ENCODE results near the gene SCP2. TPM values are rescaled to one million over a fixed set of nuclear protein-coding genes. Genes with fewer than 3 reads are reported as not detected.

Gene SCP2
- polyA plus RNA-seq, 2 donors: 112 to 158 TPM

DNA sequence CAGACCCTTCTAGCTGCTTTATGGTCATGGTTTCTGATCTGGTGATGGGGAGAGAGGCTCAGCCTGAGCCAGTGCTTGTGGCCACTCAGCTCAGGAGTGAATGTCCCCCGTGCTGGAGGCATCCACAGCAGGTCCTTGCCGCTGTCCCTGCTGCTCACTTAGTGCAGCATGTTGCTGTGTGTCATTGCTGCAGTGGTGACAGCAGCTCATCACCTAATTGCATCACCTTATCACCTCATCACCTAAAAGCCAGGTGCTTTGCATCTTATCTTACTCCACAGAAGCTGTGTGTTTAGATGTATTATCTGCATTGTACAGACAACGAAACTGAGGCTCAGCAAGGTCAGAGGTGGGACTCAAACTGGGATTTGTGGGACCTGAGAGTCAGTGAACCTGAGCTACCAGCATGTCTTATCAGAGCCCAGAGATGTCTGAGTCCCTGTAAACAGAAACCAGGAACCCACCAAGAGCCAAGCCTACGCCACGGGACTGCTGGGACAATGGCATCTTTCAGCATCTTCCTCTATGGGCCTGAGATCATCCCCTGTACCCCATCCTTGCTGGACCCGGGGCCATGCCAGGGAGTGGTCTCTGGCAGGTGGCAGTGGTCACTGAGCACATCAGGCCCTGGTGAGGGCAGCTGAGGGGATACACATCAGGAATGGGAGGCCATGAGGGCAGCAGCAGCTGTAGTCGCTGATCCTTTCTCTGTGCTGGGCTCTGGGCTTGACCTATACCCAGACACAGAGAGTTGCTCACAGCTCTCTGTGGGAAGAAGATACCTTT is 141.4 kb downstream of the SCP2 start:
- no peak overlapping the region for H3K27ac ChIP-seq (ENCODE audit: low read depth in 2 of 2, low read length in 1 of 2)
- no peaks in the 10 kb centered on the region for H3K9me3 ChIP-seq (ENCODE audit: control insufficient read depth in 2 of 2, insufficient read depth in 1 of 2, low read depth in 1 of 2, low read length in 1 of 2)
- H3K36me3 ChIP-seq (ENCODE audit: control insufficient read depth in 2 of 2, insufficient read depth in 2 of 2, low read length in 1 of 2): no peaks in the 10 kb centered on the region
- WGBS, 2 donors: 89 to 94% methylated on average over 7 of the region's 7 CpGs
- H3K4me1 ChIP-seq (ENCODE audit: control insufficient read depth in 2 of 2, insufficient read depth in 2 of 2, low read length in 1 of 2): no peaks in the 10 kb centered on the region
- H3K4me3 ChIP-seq (ENCODE audit: low read depth in 1 of 2, low read length in 2 of 2): no peak overlapping the region
- peaks cover 0 to under 1% of the 10 kb centered on the region in 2 donors for H3K27me3 ChIP-seq (ENCODE audit: control insufficient read depth in 1 of 2, insufficient read depth in 2 of 2, low read length in 2 of 2)

DNA sequence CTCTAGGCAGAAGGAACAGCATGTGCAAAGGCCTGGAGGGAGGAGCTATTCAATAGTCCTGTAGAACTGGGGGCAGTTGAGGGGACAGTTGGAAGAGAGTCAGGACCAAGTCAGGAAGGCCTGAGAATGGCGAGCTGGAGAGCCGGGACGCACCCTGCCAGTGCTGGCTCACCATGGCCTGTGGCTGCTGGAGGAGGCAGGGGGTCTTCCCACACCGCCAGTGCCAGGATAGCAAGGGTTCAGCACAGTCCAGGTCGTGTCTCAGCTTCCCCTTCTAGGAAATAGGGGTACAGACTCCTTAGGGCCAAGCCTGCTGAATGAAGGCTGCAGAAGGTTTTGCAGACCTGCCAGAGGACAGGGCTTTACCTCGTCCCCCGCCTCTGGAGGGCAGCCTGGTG is 142.2 kb downstream of the SCP2 start:
- H3K36me3 ChIP-seq (ENCODE audit: control insufficient read depth in 2 of 2, insufficient read depth in 2 of 2, low read length in 1 of 2): no peaks in the 10 kb centered on the region
- H3K9me3 ChIP-seq (ENCODE audit: control insufficient read depth in 2 of 2, insufficient read depth in 1 of 2, low read depth in 1 of 2, low read length in 1 of 2): no peaks in the 10 kb centered on the region
- WGBS, 2 donors: 84 to 86% methylated on average over 7 of the region's 7 CpGs

DNA sequence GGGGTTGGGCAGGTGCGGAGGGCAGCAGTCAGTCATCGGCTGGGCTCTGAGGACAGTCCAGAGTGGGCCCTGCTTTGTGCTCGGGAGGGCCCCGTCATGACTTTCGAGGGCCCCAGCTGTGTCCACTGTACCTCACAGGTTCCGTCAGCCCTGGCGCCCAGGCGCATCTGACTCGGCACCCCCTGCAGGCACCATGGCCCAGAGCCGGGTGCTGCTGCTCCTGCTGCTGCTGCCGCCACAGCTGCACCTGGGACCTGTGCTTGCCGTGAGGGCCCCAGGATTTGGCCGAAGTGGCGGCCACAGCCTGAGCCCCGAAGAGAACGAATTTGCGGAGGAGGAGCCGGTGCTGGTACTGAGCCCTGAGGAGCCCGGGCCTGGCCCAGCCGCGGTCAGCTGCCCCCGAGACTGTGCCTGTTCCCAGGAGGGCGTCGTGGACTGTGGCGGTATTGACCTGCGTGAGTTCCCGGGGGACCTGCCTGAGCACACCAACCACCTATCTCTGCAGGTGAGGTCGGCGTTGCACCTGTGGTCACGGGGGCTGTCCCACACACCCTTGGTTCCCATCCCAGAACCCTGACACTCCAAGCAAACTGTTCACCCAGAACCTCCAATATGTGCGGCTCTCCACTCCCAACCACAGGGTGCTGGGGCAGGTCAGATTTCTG is 142.7 kb downstream of the SCP2 start:
- no peaks in the 10 kb centered on the region for H3K27me3 ChIP-seq (ENCODE audit: control insufficient read depth in 1 of 2, insufficient read depth in 2 of 2, low read length in 2 of 2)
- H3K4me3 ChIP-seq (ENCODE audit: low read depth in 1 of 2, low read length in 2 of 2): no peak overlapping the region
- WGBS, 2 donors: 91 to 92% methylated on average over 31 of the region's 31 CpGs
- H3K27ac ChIP-seq (ENCODE audit: low read depth in 2 of 2, low read length in 1 of 2): no peak overlapping the region
- no peaks in the 10 kb centered on the region for H3K36me3 ChIP-seq (ENCODE audit: control insufficient read depth in 2 of 2, insufficient read depth in 2 of 2, low read length in 1 of 2)
- H3K9me3 ChIP-seq (ENCODE audit: control insufficient read depth in 2 of 2, insufficient read depth in 1 of 2, low read depth in 1 of 2, low read length in 1 of 2): no peaks in the 10 kb centered on the region
- H3K4me1 ChIP-seq (ENCODE audit: control insufficient read depth in 2 of 2, insufficient read depth in 2 of 2, low read length in 1 of 2): no peaks in the 10 kb centered on the region

More for the DNA sequence above, 142.2 kb downstream of the SCP2 start:
- Histone ChIP-seq H3K4me1 (ENCODE audit: control insufficient read depth in 2 of 2, insufficient read depth in 2 of 2, low read length in 1 of 2) (no peaks in the 10 kb centered on the region), H3K4me3 (ENCODE audit: low read depth in 1 of 2, low read length in 2 of 2) (no peak overlapping the region), H3K27me3 (ENCODE audit: control insufficient read depth in 1 of 2, insufficient read depth in 2 of 2, low read length in 2 of 2) (no peaks in the 10 kb centered on the region), H3K27ac (ENCODE audit: low read depth in 2 of 2, low read length in 1 of 2) (no peak overlapping the region)

DNA sequence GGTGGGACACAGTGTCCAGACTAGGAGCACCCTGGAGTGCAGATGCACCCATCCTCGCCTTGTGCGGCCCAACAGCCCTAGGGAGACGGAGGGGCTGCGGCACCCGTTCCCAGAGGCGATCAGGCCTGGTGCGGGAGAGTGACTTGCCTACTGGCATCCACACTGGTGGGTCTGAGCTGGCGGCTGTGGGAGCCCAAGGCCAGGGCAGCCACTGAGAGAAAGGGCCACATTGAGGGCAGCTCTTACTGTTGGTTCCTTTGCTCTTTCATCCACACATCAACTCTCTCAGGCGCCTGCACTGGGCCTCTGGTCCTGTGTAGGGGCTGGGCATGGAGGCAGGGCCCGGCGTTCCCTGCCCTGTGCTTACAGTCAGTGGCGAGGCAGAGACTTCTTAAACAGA is 143.5 kb downstream of the SCP2 start:
- Histone ChIP-seq H3K27me3 (ENCODE audit: control insufficient read depth in 1 of 2, insufficient read depth in 2 of 2, low read length in 2 of 2) (no peaks in the 10 kb centered on the region), H3K4me1 (ENCODE audit: control insufficient read depth in 2 of 2, insufficient read depth in 2 of 2, low read length in 1 of 2) (no peaks in the 10 kb centered on the region)
- WGBS, 2 donors: 95 to 97% methylated on average over 12 of the region's 12 CpGs

DNA sequence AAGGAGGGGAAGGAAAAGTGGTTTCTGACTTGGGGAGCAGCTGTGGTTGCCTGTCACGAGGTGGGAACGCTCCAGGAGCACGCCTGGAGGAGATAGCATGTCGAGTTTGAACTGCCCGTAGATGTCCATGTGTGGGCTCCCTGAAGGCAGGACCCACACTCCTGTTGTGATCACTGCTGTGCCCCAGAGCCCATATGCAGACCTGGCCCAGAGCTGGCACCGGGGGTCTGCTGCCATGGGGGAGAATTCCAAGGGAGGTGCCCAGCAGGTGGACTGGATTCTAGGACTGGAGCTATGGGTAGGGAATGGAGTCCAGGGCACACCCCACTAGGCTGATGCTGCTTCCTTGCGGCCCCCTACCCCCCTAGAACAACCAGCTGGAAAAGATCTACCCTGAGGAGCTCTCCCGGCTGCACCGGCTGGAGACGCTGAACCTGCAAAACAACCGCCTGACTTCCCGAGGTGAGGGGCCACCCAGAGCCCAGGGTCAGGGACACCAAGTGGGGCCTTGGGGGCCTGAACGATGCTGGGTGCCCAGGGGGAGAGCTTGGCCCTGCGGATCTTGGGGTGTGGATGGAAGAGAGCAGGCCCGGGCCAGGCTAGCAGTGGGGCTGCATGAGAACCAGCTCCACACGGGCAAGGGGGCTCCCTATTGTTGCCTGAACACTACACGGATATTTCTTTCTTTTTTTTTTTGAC is 144.2 kb downstream of the SCP2 start:
- no peak overlapping the region for H3K4me3 ChIP-seq (ENCODE audit: low read depth in 1 of 2, low read length in 2 of 2)
- 85 to 86% methylated on average over 17 of the region's 17 CpGs for WGBS, 2 donors
- H3K27me3 ChIP-seq (ENCODE audit: control insufficient read depth in 1 of 2, insufficient read depth in 2 of 2, low read length in 2 of 2): no peaks in the 10 kb centered on the region
- H3K4me1 ChIP-seq (ENCODE audit: control insufficient read depth in 2 of 2, insufficient read depth in 2 of 2, low read length in 1 of 2): no peaks in the 10 kb centered on the region
- no peaks in the 10 kb centered on the region for H3K36me3 ChIP-seq (ENCODE audit: control insufficient read depth in 2 of 2, insufficient read depth in 2 of 2, low read length in 1 of 2)
- no peaks in the 10 kb centered on the region for H3K9me3 ChIP-seq (ENCODE audit: control insufficient read depth in 2 of 2, insufficient read depth in 1 of 2, low read depth in 1 of 2, low read length in 1 of 2)
- no peak overlapping the region for H3K27ac ChIP-seq (ENCODE audit: low read depth in 2 of 2, low read length in 1 of 2)

More for the DNA sequence above, 143.5 kb downstream of the SCP2 start:
- no peak overlapping the region for H3K27ac ChIP-seq (ENCODE audit: low read depth in 2 of 2, low read length in 1 of 2)
- H3K36me3 ChIP-seq (ENCODE audit: control insufficient read depth in 2 of 2, insufficient read depth in 2 of 2, low read length in 1 of 2): no peaks in the 10 kb centered on the region
- H3K9me3 ChIP-seq (ENCODE audit: control insufficient read depth in 2 of 2, insufficient read depth in 1 of 2, low read depth in 1 of 2, low read length in 1 of 2): no peaks in the 10 kb centered on the region
- no peak overlapping the region for H3K4me3 ChIP-seq (ENCODE audit: low read depth in 1 of 2, low read length in 2 of 2)

DNA sequence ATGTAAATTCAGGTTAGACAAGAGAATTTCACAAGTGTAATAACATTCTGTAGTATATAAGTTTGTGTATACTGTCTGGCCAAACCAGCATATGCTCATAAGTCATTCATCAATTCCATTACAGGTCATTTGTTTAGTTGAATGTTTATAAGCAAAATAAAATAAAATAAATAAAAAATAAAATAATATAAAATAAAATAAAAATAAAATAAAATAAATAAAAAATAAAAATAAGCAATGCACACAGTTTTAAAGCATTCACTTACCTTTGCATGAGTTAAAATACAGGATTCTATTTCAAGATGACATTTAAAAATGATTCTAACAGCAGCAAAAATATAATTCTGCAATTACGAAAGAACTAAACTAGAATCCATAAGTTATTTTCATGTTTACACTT is 144.8 kb downstream of the SCP2 start:
- WGBS, 2 donors: 96 to 97% methylated on average over 1 of the region's 1 CpG
- H3K9me3 ChIP-seq (ENCODE audit: control insufficient read depth in 2 of 2, insufficient read depth in 1 of 2, low read depth in 1 of 2, low read length in 1 of 2): no peaks in the 10 kb centered on the region

DNA sequence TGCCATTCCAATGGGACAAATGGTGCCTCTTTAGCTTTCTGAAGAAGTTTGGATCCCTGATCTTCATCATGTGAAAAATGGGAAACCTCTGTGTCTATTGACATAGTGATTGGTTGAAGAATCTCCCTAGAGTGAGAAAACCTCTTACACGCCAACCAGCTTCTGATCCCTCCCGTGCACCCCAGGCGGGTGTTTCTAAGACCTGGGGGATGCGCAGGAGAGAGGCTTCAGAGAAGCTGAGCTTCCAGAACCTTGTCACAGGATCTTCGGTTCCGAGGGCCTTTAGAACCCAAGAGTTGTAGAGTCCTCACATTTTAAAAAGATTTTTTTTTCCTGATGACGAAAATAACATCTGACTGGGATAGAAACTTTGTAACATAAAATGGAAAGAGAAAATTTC is 146.2 kb downstream of the SCP2 start:
- no peak overlapping the region for H3K27ac ChIP-seq (ENCODE audit: low read depth in 2 of 2, low read length in 1 of 2)
- no peaks in the 10 kb centered on the region for H3K36me3 ChIP-seq (ENCODE audit: control insufficient read depth in 2 of 2, insufficient read depth in 2 of 2, low read length in 1 of 2)
- 92 to 93% methylated on average over 7 of the region's 7 CpGs for WGBS, 2 donors
- H3K4me3 ChIP-seq (ENCODE audit: low read depth in 1 of 2, low read length in 2 of 2): no peak overlapping the region
- no peaks in the 10 kb centered on the region for H3K9me3 ChIP-seq (ENCODE audit: control insufficient read depth in 2 of 2, insufficient read depth in 1 of 2, low read depth in 1 of 2, low read length in 1 of 2)
- H3K27me3 ChIP-seq (ENCODE audit: control insufficient read depth in 1 of 2, insufficient read depth in 2 of 2, low read length in 2 of 2): no peaks in the 10 kb centered on the region
- no peaks in the 10 kb centered on the region for H3K4me1 ChIP-seq (ENCODE audit: control insufficient read depth in 2 of 2, insufficient read depth in 2 of 2, low read length in 1 of 2)

More for the DNA sequence above, 144.8 kb downstream of the SCP2 start:
- Histone ChIP-seq H3K27me3 (ENCODE audit: control insufficient read depth in 1 of 2, insufficient read depth in 2 of 2, low read length in 2 of 2) (no peaks in the 10 kb centered on the region), H3K4me1 (ENCODE audit: control insufficient read depth in 2 of 2, insufficient read depth in 2 of 2, low read length in 1 of 2) (no peaks in the 10 kb centered on the region), H3K27ac (ENCODE audit: low read depth in 2 of 2, low read length in 1 of 2) (no peak overlapping the region), H3K4me3 (ENCODE audit: low read depth in 1 of 2, low read length in 2 of 2) (no peak overlapping the region), H3K36me3 (ENCODE audit: control insufficient read depth in 2 of 2, insufficient read depth in 2 of 2, low read length in 1 of 2) (no peaks in the 10 kb centered on the region)

DNA sequence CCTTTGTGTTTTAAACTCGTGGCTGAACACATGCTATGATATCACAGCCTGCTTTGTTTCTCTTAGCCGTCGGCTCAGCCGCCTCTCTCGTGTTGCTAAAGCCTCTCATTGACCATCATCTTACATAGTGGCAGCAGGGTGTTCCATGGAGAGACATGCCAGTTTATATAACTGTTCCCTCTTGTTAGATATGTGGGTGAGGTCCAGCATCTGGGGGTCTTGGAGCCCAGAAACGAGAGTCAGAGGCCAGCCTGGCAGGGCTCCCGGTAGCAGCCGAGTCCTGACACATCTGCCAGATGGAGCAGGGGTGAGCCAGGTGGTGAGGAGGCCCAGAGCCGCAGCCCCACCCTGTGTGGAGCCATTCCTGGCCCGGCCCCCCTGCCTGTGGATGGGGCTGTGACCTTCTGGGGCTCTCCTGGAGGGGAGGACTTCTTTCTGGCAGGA is 146.8 kb downstream of the SCP2 start:
- Histone ChIP-seq H3K9me3 (ENCODE audit: control insufficient read depth in 2 of 2, insufficient read depth in 1 of 2, low read depth in 1 of 2, low read length in 1 of 2) (no peaks in the 10 kb centered on the region), H3K36me3 (ENCODE audit: control insufficient read depth in 2 of 2, insufficient read depth in 2 of 2, low read length in 1 of 2) (no peaks in the 10 kb centered on the region), H3K27me3 (ENCODE audit: control insufficient read depth in 1 of 2, insufficient read depth in 2 of 2, low read length in 2 of 2) (no peaks in the 10 kb centered on the region), H3K4me3 (ENCODE audit: low read depth in 1 of 2, low read length in 2 of 2) (no peak overlapping the region), H3K4me1 (ENCODE audit: control insufficient read depth in 2 of 2, insufficient read depth in 2 of 2, low read length in 1 of 2) (no peaks in the 10 kb centered on the region), H3K27ac (ENCODE audit: low read depth in 2 of 2, low read length in 1 of 2) (peak overlapping the region in 1 of 2 donors; percentile 22)
- 64 to 70% methylated on average over 10 of the region's 10 CpGs for WGBS, 2 donors

DNA sequence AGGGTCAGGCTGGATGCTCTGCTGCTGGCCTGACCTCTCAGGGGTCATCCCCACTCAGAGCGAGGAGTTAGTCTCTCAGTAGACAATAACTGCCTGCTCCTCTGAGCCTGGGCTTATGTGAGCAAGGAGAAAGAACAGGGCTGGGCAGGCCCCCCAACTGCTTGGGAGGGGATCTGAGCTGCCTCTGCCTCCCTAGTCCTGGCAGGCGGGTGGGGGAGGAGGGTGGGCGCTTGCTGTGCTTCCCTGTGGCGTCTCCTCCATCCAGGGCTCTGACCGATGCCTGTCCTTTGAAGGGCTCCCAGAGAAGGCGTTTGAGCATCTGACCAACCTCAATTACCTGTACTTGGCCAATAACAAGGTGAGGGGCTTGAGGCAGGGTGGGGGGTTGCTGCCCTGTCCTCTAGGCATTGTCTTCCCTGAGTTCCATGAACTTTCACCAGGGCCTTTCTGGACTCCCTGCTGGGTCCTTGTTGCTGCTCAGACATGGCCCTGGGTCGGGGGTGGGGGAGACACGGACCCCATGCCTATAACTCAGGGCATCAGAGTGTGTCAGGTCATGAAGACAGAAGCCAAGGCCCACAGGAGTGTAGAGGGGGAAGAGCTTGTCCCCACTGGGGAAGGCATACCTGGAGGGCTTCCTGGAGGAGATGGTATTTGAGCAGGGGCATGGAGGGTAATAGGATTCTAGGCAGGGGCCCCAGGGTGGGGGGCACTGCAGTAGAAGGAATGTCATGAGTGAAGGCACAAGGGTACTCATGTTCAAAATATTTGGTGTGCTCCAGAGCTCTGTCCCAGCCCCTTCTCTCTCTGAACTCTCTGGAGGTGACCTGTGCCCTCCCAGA is 147.5 kb downstream of the SCP2 start:
- WGBS, 2 donors: 86% methylated on average over 8 of the region's 8 CpGs
- H3K4me1 ChIP-seq (ENCODE audit: control insufficient read depth in 2 of 2, insufficient read depth in 2 of 2, low read length in 1 of 2): no peaks in the 10 kb centered on the region
- no peaks in the 10 kb centered on the region for H3K27me3 ChIP-seq (ENCODE audit: control insufficient read depth in 1 of 2, insufficient read depth in 2 of 2, low read length in 2 of 2)
- no peaks in the 10 kb centered on the region for H3K9me3 ChIP-seq (ENCODE audit: control insufficient read depth in 2 of 2, insufficient read depth in 1 of 2, low read depth in 1 of 2, low read length in 1 of 2)
- no peaks in the 10 kb centered on the region for H3K36me3 ChIP-seq (ENCODE audit: control insufficient read depth in 2 of 2, insufficient read depth in 2 of 2, low read length in 1 of 2)
- no peak overlapping the region for H3K4me3 ChIP-seq (ENCODE audit: low read depth in 1 of 2, low read length in 2 of 2)
- H3K27ac ChIP-seq (ENCODE audit: low read depth in 2 of 2, low read length in 1 of 2): peak overlapping the region in 1 of 2 donors; percentile 22

Measured in esophagus (tissue), 2 donors.